H9 (cell line): ENCODE results near the gene MOB1B. TPM values are rescaled to one million over a fixed set of nuclear protein-coding genes. Genes with fewer than 3 reads are reported as not detected.

Source experiments
- DNase-seq: peaks from one replicate; pipeline ENCODE4 v3.0.0-alpha.2; 2017
- H2AFZ ChIP-seq: one replicate; pipeline ENCODE4 v1.6.1; 2013; ENCODE audit warnings: mild to moderate bottlenecking, low read length, control low read depth, moderate library complexity
- H2AK5ac ChIP-seq: 2 replicates; pipeline ENCODE4 v1.6.1; 2013; ENCODE audit warnings: low read length, control low read depth, mixed read lengths; ENCODE audit not compliant: insufficient read length
- H2BK120ac ChIP-seq: one replicate; pipeline ENCODE4 v1.6.1; 2013; ENCODE audit warnings: low read depth, mild to moderate bottlenecking, low read length, control low read depth, inconsistent platforms; ENCODE audit not compliant: poor library complexity, severe bottlenecking
- H2BK12ac ChIP-seq: 2 replicates; pipeline ENCODE4 v1.6.1; 2013; ENCODE audit warnings: low read length, control low read depth, mixed read lengths, low read depth; ENCODE audit not compliant: insufficient read length
- H2BK15ac ChIP-seq: 2 replicates; pipeline ENCODE4 v1.6.1; 2013; ENCODE audit warnings: low read depth, low read length, control low read depth
- H2BK20ac ChIP-seq: one replicate; pipeline ENCODE4 v1.6.1; 2013; ENCODE audit warnings: low read depth, mild to moderate bottlenecking, low read length, control low read depth, inconsistent platforms; ENCODE audit not compliant: poor library complexity, severe bottlenecking
- H2BK5ac ChIP-seq: 2 replicates; pipeline ENCODE4 v1.6.1; 2013; ENCODE audit warnings: low read length, control low read depth, mixed read lengths; ENCODE audit not compliant: insufficient read length
- H3K14ac ChIP-seq: 2 replicates; pipeline ENCODE4 v1.6.1; 2013; ENCODE audit warnings: low read length, control low read depth; ENCODE audit not compliant: insufficient read depth
- H3K18ac ChIP-seq: 2 replicates; pipeline ENCODE4 v1.6.1; 2013; ENCODE audit warnings: low read depth, mild to moderate bottlenecking, mixed read lengths, low read length, control low read depth; ENCODE audit not compliant: insufficient read length
- H3K23ac ChIP-seq: 2 replicates; pipeline ENCODE4 v1.6.1; 2013; ENCODE audit warnings: low read length, control low read depth, mixed read lengths, low read depth; ENCODE audit not compliant: insufficient read length
- H3K23me2 ChIP-seq: 2 replicates; pipeline ENCODE4 v1.6.1; 2013; ENCODE audit warnings: low read depth, mild to moderate bottlenecking, mixed read lengths, low read length, control low read depth; ENCODE audit not compliant: insufficient read length, poor library complexity, severe bottlenecking
- H3K27ac ChIP-seq: 2 replicates; pipeline ENCODE4 v1.5.1; 2013; ENCODE audit warnings: low read length, control low read depth, mixed read lengths, low read depth; ENCODE audit not compliant: insufficient read length
- H3K27me3 ChIP-seq: 2 replicates; pipeline ENCODE4 v1.6.1; 2013; ENCODE audit warnings: low read length, control low read depth, inconsistent platforms; ENCODE audit not compliant: insufficient read depth
- H3K4ac ChIP-seq: 2 replicates; pipeline ENCODE4 v1.6.1; 2013; ENCODE audit warnings: low read depth, mild to moderate bottlenecking, control low read depth, inconsistent platforms, low read length, moderate library complexity
- H3K4me1 ChIP-seq: 2 replicates; pipeline ENCODE4 v1.6.1; 2013; ENCODE audit warnings: low read length, control low read depth, inconsistent platforms; ENCODE audit not compliant: insufficient read depth
- H3K4me2 ChIP-seq: 2 replicates; pipeline ENCODE4 v1.6.1; 2013; ENCODE audit warnings: low read length, control low read depth, mixed read lengths; ENCODE audit not compliant: insufficient read length, insufficient read depth
- H3K56ac ChIP-seq: 2 replicates; pipeline ENCODE4 v1.6.1; 2013; ENCODE audit warnings: low read depth, mild to moderate bottlenecking, mixed read lengths, low read length, control low read depth; ENCODE audit not compliant: insufficient read length
- H3K79me1 ChIP-seq: 2 replicates; pipeline ENCODE4 v1.6.1; 2013; ENCODE audit warnings: low read depth, mild to moderate bottlenecking, moderate library complexity, low read length, control low read depth, inconsistent platforms; ENCODE audit not compliant: insufficient read depth, poor library complexity, severe bottlenecking
- H3K79me2 ChIP-seq: 2 replicates; pipeline ENCODE4 v1.6.1; 2013; ENCODE audit warnings: low read length, control low read depth, inconsistent platforms; ENCODE audit not compliant: insufficient read depth
- H3K9ac ChIP-seq: 2 replicates; pipeline ENCODE4 v1.6.1; 2013; ENCODE audit warnings: low read length, control low read depth, mixed read lengths; ENCODE audit not compliant: insufficient read length; ENCODE audit errors: extremely low read depth
- H3K9me3 ChIP-seq: one replicate; pipeline ENCODE4 v1.6.1; 2013; ENCODE audit warnings: low read depth, low read length, inconsistent platforms; ENCODE audit not compliant: control insufficient read depth
- H3T11ph ChIP-seq: one replicate; pipeline ENCODE4 v1.6.1; 2013; ENCODE audit warnings: mild to moderate bottlenecking, low read length, control low read depth, inconsistent platforms
- H4K20me1 ChIP-seq: one replicate; pipeline ENCODE4 v1.6.1; 2013; ENCODE audit not compliant: control insufficient read depth, insufficient read length, insufficient read depth
- H4K5ac ChIP-seq: 2 replicates; pipeline ENCODE4 v1.6.1; 2013; ENCODE audit warnings: low read depth, mild to moderate bottlenecking, mixed read lengths, low read length, control low read depth; ENCODE audit not compliant: insufficient read length
- H4K8ac ChIP-seq: replicated peaks from 2 replicates; pipeline ENCODE4 v1.6.1; 2013; ENCODE audit warnings: low read length, control low read depth, mixed read lengths, low read depth; ENCODE audit not compliant: insufficient read length
- H4K91ac ChIP-seq: 2 replicates; pipeline ENCODE4 v1.6.1; 2013; ENCODE audit warnings: low read depth, mild to moderate bottlenecking, moderate library complexity, mixed read lengths, low read length, control low read depth; ENCODE audit not compliant: insufficient read length
- H3K27ac Mint-ChIP-seq, 3 experiments: 2 replicates in 2 of 3; 3 replicates in 1 of 3; pipeline ENCODE4 v1.8.0; 2020 to 2021; ENCODE audit warnings: mixed read lengths in 3 of 3, mild to moderate bottlenecking in 1 of 3, moderate library complexity in 1 of 3
- H3K27me3 Mint-ChIP-seq: 2 replicates; pipeline ENCODE4 v1.8.0; 2021; ENCODE audit warnings: low read depth, mild to moderate bottlenecking, moderate library complexity, mixed read lengths
- H3K36me3 Mint-ChIP-seq, 3 experiments: 2 replicates in 2 of 3; 3 replicates in 1 of 3; pipeline ENCODE4 v1.8.0; 2020 to 2021; ENCODE audit warnings: low read depth in 3 of 3, mixed read lengths in 3 of 3; ENCODE audit not compliant: insufficient read depth in 1 of 3
- H3K4me1 Mint-ChIP-seq, 2 experiments: 2 replicates each; pipeline ENCODE4 v1.8.0; 2020; ENCODE audit warnings: mixed read lengths in 2 of 2
- H3K4me3 Mint-ChIP-seq, 2 experiments: 2 replicates in 1 of 2; 3 replicates in 1 of 2; pipeline ENCODE4 v1.8.0; 2020 to 2021; ENCODE audit warnings: mild to moderate bottlenecking in 2 of 2, mixed read lengths in 2 of 2, moderate library complexity in 1 of 2
- H3K9me3 Mint-ChIP-seq, 2 experiments: 2 replicates in 1 of 2; 3 replicates in 1 of 2; pipeline ENCODE4 v1.8.0; 2020; ENCODE audit warnings: mild to moderate bottlenecking in 2 of 2, mixed read lengths in 2 of 2, moderate library complexity in 1 of 2
- WGBS: extraction: QIAGEN DNeasy Blood & Tissue Kit; methylation state at CpG from one replicate; pipeline ENCODE4 v1.1.7; 2013; ENCODE audit warnings: missing lambda C conversion rate, low lambda C conversion rate, mixed read lengths; ENCODE audit not compliant: insufficient read length; ENCODE audit errors: extremely low coverage; 5-methylcytosine and 5-hydroxymethylcytosine counted together
- total RNA-seq: library from RNA; stranded (reverse); gene quantifications from 2 replicates; pipeline ENCODE4 v1.2.1, GENCODE V29; 2021
- TF ChIP-seq, protein P1 (sequence below): fragments of 200-600 bp; sonication (generic); conservative IDR thresholded peaks from 3 replicates; pipeline ENCODE4 v1.8.0; 2021; ENCODE audit warnings: antibody characterized with exemption, mild to moderate bottlenecking

Gene MOB1B
- total RNA-seq, 1 experiment from 2014 or later, result 30.3 TPM

DNA sequence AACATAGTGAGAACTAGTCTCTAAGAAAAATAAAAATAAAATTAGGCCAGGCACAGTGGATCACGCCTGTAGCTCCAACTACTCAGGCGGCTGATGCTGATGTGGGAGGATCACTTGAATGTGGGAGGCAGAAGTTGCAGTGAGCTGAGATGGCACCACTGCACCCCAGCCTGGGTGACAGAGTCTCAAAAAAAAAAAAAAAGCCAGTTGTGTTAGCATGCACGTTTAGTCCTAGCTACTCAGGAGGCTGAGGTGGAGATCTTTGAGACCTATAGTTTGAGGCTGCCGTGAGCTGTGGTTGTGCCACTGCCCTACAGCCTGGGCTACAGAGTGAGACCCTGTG is 93.8 kb downstream of the MOB1B start:
- Mint-ChIP-seq H3K9me3 (peaks cover 27 to 28% of the 10 kb centered on the region in 2 experiments), H3K27me3 (no peaks in the 10 kb centered on the region), H3K27ac (peak overlapping the region in 1 of 3 experiments; percentile 37; a peak in 1 of 7 replicates), H3K4me1 (peaks cover 37 to 41% of the 10 kb centered on the region in 2 experiments), H3K36me3 (peaks cover 33 to 58% (median 40%) of the 10 kb centered on the region in 3 experiments), H3K4me3 (peak overlapping the region; percentile 51 to 92; a peak in 4 of 5 replicates)
- Histone ChIP-seq H2AK5ac (no peak overlapping the region), H3K79me1 (no peaks in the 10 kb centered on the region), H2BK20ac (no peak overlapping the region), H3K23ac (no peak overlapping the region), H3K14ac (no peak overlapping the region), H3K27me3 (no peaks in the 10 kb centered on the region), H3K4me2 (peak overlapping the region; percentile 17), H2BK15ac (no peak overlapping the region), H3K27ac (no peak overlapping the region), H3K18ac (no peak overlapping the region), H2AFZ (no peak overlapping the region), H2BK120ac (no peak overlapping the region), H3K9ac (no peak overlapping the region), H3K4ac (no peak overlapping the region), H4K5ac (no peak overlapping the region), H2BK5ac (no peak overlapping the region), H3K4me1 (peaks cover 10% of the 10 kb centered on the region; the same call in 1 of the 2 replicates), H4K91ac (no peak overlapping the region), H3K79me2 (peaks cover 11% of the 10 kb centered on the region), H4K8ac (no peak overlapping the region), H3K9me3 (no peaks in the 10 kb centered on the region), H2BK12ac (no peak overlapping the region), H3T11ph (no peak overlapping the region), H3K23me2 (peaks cover 5% of the 10 kb centered on the region), H4K20me1 (no peaks in the 10 kb centered on the region), H3K56ac (no peak overlapping the region)
- WGBS, result no CpG with 5 or more reads among the region's 4 CpGs
- no peak for DNase-seq
- TF ChIP-seq, protein P1, sequence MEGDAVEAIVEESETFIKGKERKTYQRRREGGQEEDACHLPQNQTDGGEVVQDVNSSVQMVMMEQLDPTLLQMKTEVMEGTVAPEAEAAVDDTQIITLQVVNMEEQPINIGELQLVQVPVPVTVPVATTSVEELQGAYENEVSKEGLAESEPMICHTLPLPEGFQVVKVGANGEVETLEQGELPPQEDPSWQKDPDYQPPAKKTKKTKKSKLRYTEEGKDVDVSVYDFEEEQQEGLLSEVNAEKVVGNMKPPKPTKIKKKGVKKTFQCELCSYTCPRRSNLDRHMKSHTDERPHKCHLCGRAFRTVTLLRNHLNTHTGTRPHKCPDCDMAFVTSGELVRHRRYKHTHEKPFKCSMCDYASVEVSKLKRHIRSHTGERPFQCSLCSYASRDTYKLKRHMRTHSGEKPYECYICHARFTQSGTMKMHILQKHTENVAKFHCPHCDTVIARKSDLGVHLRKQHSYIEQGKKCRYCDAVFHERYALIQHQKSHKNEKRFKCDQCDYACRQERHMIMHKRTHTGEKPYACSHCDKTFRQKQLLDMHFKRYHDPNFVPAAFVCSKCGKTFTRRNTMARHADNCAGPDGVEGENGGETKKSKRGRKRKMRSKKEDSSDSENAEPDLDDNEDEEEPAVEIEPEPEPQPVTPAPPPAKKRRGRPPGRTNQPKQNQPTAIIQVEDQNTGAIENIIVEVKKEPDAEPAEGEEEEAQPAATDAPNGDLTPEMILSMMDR, result no peak
